ENCODE measurements around the gene NCAPD3. TPM values are rescaled to one million over a fixed set of nuclear protein-coding genes. Genes with fewer than 3 reads are reported as not detected.

NCAPD3 gene
- total and polyA plus RNA-seq, 2 of the 13 experiments (the other 11 are each of a cell fraction or from before 2014, with no cell fraction given): 20.7 to 25.6 TPM

DNA sequence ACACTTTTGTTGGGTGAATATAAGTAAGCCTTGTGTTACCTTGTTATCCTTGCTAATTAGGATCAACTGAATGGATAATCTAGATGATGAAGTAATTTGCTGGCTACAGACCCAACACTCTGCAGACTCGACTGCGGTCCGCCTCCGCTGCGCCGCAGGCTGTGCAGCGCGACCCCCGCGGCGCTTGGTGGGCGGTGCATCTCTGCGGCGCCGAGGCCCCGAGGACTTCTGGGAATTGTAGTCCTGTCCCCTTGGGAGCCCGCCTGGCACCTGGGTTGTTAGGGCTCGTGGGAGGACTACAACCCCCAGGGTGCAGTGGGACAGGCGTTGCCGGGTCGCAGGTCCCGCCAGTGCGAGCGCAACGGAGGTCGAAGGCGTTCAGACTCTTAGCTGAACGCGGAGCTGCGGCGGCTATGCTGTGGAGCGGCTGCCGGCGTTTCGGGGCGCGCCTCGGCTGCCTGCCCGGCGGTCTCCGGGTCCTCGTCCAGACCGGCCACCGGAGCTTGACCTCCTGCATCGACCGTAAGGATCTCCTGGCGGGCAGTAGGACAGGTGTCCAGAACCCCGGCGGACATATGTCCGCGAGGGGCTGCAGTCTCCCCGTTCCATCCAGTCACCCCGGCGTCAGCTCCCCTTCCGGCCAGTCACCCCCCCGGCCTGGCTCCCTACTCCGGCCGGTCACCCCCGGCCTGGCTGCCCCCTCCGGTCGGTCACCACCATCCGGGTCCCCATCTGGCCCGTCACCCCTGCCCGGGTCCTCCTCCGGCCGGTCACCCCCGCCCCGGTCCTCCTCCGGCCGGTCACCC is 29.6 kb upstream of the NCAPD3 start, which contains the start of the genes ACAD8 and THYN1 (continued):
- TF ChIP-seq, protein P1, sequence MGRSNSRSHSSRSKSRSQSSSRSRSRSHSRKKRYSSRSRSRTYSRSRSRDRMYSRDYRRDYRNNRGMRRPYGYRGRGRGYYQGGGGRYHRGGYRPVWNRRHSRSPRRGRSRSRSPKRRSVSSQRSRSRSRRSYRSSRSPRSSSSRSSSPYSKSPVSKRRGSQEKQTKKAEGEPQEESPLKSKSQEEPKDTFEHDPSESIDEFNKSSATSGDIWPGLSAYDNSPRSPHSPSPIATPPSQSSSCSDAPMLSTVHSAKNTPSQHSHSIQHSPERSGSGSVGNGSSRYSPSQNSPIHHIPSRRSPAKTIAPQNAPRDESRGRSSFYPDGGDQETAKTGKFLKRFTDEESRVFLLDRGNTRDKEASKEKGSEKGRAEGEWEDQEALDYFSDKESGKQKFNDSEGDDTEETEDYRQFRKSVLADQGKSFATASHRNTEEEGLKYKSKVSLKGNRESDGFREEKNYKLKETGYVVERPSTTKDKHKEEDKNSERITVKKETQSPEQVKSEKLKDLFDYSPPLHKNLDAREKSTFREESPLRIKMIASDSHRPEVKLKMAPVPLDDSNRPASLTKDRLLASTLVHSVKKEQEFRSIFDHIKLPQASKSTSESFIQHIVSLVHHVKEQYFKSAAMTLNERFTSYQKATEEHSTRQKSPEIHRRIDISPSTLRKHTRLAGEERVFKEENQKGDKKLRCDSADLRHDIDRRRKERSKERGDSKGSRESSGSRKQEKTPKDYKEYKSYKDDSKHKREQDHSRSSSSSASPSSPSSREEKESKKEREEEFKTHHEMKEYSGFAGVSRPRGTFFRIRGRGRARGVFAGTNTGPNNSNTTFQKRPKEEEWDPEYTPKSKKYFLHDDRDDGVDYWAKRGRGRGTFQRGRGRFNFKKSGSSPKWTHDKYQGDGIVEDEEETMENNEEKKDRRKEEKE (IDR thresholded peaks at IDR 0.05): no peak
- 0 out of 2 replicates have a peak, but pooled peaks have one; percentile 84 for TF ChIP-seq ZNF136 (CRISPR knock-in tag; IDR thresholded peaks at IDR 0.05; ENCODE audit: low read depth)
- TF ChIP-seq MAFG (CRISPR knock-in tag; IDR thresholded peaks at IDR 0.05): no peak
- TF ChIP-seq POGZ (CRISPR knock-in tag; IDR thresholded peaks at IDR 0.05): peak; percentile 46
- TF ChIP-seq CREB1 (IDR thresholded peaks at IDR 0.05): peak; percentile 48; the same call in 1 of the 2 replicates
- peak; percentile 91 for TF ChIP-seq CREB1 (CRISPR knock-in tag; IDR thresholded peaks at IDR 0.05)
- TF ChIP-seq ZNF10 (CRISPR knock-in tag; IDR thresholded peaks at IDR 0.05; ENCODE audit: borderline replicate concordance, low read depth): no peak
- TF ChIP-seq MAZ (IDR thresholded peaks at IDR 0.05; ENCODE audit: borderline replicate concordance, low read depth, low read length): no peak
- peak; percentile 47; the same call in 1 of the 2 replicates for TF ChIP-seq MAZ (CRISPR knock-in tag; IDR thresholded peaks at IDR 0.05; ENCODE audit: low read depth)
- TF ChIP-seq RARG (CRISPR knock-in tag; IDR thresholded peaks at IDR 0.05; ENCODE audit: low read depth): no peak
- TF ChIP-seq, protein P2, sequence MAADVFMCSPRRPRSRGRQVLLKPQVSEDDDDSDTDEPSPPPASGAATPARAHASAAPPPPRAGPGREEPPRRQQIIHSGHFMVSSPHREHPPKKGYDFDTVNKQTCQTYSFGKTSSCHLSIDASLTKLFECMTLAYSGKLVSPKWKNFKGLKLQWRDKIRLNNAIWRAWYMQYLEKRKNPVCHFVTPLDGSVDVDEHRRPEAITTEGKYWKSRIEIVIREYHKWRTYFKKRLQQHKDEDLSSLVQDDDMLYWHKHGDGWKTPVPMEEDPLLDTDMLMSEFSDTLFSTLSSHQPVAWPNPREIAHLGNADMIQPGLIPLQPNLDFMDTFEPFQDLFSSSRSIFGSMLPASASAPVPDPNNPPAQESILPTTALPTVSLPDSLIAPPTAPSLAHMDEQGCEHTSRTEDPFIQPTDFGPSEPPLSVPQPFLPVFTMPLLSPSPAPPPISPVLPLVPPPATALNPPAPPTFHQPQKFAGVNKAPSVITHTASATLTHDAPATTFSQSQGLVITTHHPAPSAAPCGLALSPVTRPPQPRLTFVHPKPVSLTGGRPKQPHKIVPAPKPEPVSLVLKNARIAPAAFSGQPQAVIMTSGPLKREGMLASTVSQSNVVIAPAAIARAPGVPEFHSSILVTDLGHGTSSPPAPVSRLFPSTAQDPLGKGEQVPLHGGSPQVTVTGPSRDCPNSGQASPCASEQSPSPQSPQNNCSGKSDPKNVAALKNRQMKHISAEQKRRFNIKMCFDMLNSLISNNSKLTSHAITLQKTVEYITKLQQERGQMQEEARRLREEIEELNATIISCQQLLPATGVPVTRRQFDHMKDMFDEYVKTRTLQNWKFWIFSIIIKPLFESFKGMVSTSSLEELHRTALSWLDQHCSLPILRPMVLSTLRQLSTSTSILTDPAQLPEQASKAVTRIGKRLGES (CRISPR knock-in tag; IDR thresholded peaks at IDR 0.05; ENCODE audit: borderline replicate concordance): no peak
- peak; percentile 50 for TF ChIP-seq SKI (IDR thresholded peaks at IDR 0.05; ENCODE audit: partially characterized antibody)
- TF ChIP-seq, protein P3, sequence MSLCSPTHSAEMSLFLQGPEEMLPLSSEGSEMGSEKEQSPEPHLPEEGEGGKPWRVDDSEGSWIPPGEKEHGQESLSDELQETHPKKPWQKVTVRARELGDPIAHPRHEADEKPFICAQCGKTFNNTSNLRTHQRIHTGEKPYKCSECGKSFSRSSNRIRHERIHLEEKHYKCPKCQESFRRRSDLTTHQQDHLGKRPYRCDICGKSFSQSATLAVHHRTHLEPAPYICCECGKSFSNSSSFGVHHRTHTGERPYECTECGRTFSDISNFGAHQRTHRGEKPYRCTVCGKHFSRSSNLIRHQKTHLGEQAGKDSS (CRISPR knock-in tag; IDR thresholded peaks at IDR 0.05; ENCODE audit: borderline replicate concordance, low read depth): 0 out of 2 replicates have a peak, but pooled peaks have one; percentile 41
- no peak for TF ChIP-seq TCF7L2 (IDR thresholded peaks at IDR 0.05; ENCODE audit: low read depth, low read length)
- peak; percentile 23; the same call in 1 of the 2 replicates for TF ChIP-seq CEBPG (CRISPR knock-in tag; IDR thresholded peaks at IDR 0.05)
- no peak for TF ChIP-seq MAFF (IDR thresholded peaks at IDR 0.05; ENCODE audit: low read depth, low read length)
- no peak for TF ChIP-seq ZNF333 (CRISPR knock-in tag; IDR thresholded peaks at IDR 0.05; ENCODE audit: borderline replicate concordance)
- TF ChIP-seq ZNF263 (CRISPR knock-in tag; IDR thresholded peaks at IDR 0.05): no peak
- TF ChIP-seq ZNF816 (CRISPR knock-in tag; IDR thresholded peaks at IDR 0.05; ENCODE audit: borderline replicate concordance): no peak; the same call in 1 of the 2 replicates
- TF ChIP-seq AGO1 (IDR thresholded peaks at IDR 0.05; ENCODE audit: low read depth, low read length, poor library complexity, severe bottlenecking): peak; percentile 40
- TF ChIP-seq AHR (CRISPR knock-in tag; IDR thresholded peaks at IDR 0.05): no peak
- TF ChIP-seq, protein P4, sequence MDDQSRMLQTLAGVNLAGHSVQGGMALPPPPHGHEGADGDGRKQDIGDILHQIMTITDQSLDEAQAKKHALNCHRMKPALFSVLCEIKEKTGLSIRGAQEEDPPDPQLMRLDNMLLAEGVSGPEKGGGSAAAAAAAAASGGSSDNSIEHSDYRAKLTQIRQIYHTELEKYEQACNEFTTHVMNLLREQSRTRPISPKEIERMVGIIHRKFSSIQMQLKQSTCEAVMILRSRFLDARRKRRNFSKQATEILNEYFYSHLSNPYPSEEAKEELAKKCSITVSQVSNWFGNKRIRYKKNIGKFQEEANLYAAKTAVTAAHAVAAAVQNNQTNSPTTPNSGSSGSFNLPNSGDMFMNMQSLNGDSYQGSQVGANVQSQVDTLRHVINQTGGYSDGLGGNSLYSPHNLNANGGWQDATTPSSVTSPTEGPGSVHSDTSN (CRISPR knock-in tag; IDR thresholded peaks at IDR 0.05; ENCODE audit: borderline replicate concordance): no peak
